IPS-11a (cell line): Measurements from ENCODE around the gene FOXP3.

Experiments used
- H3K4me3 ChIP-seq: one replicate; pipeline ENCODE4 v1.5.1; 2013; ENCODE audit warnings: low read depth, low read length, control low read depth

FOXP3 gene

GRCh38 chrX:49276207-49276606 lies 11.7 kb upstream of the FOXP3 start:
- H3K4me3 ChIP-seq = no peak overlapping the region

GRCh38 chrX:49273181-49273727 lies 8.7 kb upstream of the FOXP3 start:
- H3K4me3 ChIP-seq = no peak overlapping the region

- H3K4me3 ChIP-seq = no peak overlapping the region
Observed at GRCh38 chrX:49272421-49272820, 7.9 kb upstream of the FOXP3 start.

GRCh38 chrX:49271341-49271740 lies 6.8 kb upstream of the FOXP3 start:
- H3K4me3 ChIP-seq = no peak overlapping the region

GRCh38 chrX:49270249-49270921 lies 5.9 kb upstream of the FOXP3 start:
- peak overlapping the region; percentile 45 for H3K4me3 ChIP-seq

GRCh38 chrX:49269767-49270248 lies 5.3 kb upstream of the FOXP3 start, which contains the start of gene PPP1R3F:
Gene PPP1R3F (plus strand): TSS chrX:49269793. CDS start chrX:49269870, 77 bp downstream.
- peak within 1 kb of the TSS; percentile 70 for H3K4me3 ChIP-seq

GRCh38 chrX:49269010-49269766 lies 4.7 kb upstream of the FOXP3 start:
- peak overlapping the region; percentile 70 for H3K4me3 ChIP-seq

- peak overlapping the region; percentile 70 for H3K4me3 ChIP-seq
Observed at GRCh38 chrX:49268702-49269009, 4.1 kb upstream of the FOXP3 start.

- no peak overlapping the region for H3K4me3 ChIP-seq
Observed at GRCh38 chrX:49266523-49267445, 2.3 kb upstream of the FOXP3 start.

- H3K4me3 ChIP-seq = no peak overlapping the region
Observed at GRCh38 chrX:49263631-49264030, 879 bp downstream of the FOXP3 start.

- H3K4me3 ChIP-seq = no peak overlapping the region
Observed at GRCh38 chrX:49262603-49263002, 1.9 kb downstream of the FOXP3 start.

GRCh38 chrX:49260221-49260985 lies 4.1 kb downstream of the FOXP3 start:
- H3K4me3 ChIP-seq = no peak overlapping the region

GRCh38 chrX:49258749-49259124 lies 5.8 kb downstream of the FOXP3 start:
- no peak overlapping the region for H3K4me3 ChIP-seq

GRCh38 chrX:49257846-49258748 lies 6.4 kb downstream of the FOXP3 start:
- no peak overlapping the region for H3K4me3 ChIP-seq

- no peak overlapping the region for H3K4me3 ChIP-seq
Observed at GRCh38 chrX:49257074-49257790, 7.3 kb downstream of the FOXP3 start.

GRCh38 chrX:49256268-49256995 lies 8.1 kb downstream of the FOXP3 start:
- H3K4me3 ChIP-seq = no peak overlapping the region

GRCh38 chrX:49254639-49255038 lies 9.9 kb downstream of the FOXP3 start:
- H3K4me3 ChIP-seq = no peak overlapping the region

- H3K4me3 ChIP-seq = no peak overlapping the region
Observed at GRCh38 chrX:49251325-49251724, 13.2 kb downstream of the FOXP3 start.
